ENCODE data around the gene DPH1. TPM values are rescaled to one million over a fixed set of nuclear protein-coding genes. Genes with fewer than 3 reads are reported as not detected.
"Not testable (repeated sequence)": the region's sequence is repeated elsewhere in the genome, so short reads cannot be mapped to it uniquely, and the experiment has no call there.

DPH1 gene
- total RNA-seq: 36.6 and 38.5 TPM in 2 replicates

DNA sequence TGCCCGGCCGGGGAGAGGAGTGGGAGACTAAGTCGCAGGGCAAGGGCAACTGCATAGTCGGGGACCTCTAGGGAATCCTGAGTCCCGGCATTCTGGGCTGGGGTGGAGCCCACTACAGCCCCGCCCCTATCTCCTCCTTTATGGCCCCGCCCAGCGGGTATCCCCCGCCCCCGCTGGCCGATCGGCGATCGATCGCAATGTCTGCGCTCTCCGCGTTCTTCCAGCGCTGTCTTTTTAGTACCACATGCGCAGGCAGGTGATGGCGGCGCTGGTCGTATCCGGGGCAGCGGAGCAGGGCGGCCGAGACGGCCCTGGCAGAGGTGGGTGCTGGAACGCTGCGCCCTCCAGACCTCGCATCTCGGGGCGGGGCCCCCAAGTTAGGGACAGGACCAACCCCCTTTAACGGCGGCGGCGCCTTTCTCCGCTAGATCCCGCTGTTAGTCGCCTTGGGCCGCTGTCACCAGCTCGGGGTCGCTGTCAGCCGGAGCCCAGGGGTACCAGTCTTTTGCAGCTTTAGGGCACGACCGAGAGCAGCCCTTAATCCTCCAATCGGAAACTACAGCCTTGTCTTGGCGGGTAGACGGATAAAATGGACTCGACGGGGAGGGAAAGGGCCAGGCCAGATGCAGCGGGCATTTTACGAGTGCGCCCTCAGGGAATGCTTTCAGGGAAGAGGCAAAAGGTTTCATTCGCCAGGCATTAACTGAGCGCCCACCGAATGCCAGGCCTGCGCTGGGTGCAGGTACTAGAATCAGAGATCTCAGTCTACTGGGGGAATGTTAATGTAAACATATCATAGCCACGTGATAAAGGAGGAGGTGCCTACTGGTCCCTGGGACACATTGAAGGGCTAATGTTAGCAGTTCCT, at the start of gene DPH1:
Gene DPH1, plus strand, starts transcription at position 243 of the 868 bp plus-strand sequence. Its CDS starts 17 bp downstream, at position 260.
- intact Hi-C loops (cut with micrococcal nuclease): loop anchor here (1.0 kb wide), 4 partner anchors 12 to 346 kb away; partner anchors contain the start of genes OVCA2 and PRPF8

DNA sequence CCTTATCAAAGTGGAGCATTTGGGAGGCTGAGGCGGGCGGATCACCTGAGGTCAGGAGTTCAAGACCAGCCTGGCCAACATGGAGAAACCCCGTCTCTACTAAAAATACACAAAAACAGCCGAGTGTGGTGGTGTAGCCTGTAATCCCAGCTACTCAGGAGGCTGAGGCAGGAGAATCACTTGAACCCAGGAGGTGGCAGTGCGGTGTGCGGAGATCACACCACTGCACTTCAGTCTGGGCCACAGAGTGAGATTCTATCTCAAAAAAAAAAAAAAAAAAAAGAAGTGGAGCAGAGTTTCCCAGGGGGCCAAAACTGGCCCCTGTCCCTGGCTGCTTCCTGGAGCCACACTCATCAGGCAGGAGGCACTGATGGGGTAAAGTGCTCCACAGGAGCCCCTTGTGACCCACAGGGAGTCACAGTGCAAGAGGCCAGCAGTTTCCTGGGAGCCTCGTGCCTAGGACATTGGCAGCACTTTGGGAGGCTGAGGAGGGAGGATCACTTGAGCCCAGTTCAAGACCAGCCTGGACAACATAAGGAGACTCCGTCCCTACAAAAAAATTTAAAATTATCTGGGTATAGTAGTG, 49.2 kb upstream of the DPH1 start:
- intact Hi-C loops (cut with micrococcal nuclease): no loop called here

DNA sequence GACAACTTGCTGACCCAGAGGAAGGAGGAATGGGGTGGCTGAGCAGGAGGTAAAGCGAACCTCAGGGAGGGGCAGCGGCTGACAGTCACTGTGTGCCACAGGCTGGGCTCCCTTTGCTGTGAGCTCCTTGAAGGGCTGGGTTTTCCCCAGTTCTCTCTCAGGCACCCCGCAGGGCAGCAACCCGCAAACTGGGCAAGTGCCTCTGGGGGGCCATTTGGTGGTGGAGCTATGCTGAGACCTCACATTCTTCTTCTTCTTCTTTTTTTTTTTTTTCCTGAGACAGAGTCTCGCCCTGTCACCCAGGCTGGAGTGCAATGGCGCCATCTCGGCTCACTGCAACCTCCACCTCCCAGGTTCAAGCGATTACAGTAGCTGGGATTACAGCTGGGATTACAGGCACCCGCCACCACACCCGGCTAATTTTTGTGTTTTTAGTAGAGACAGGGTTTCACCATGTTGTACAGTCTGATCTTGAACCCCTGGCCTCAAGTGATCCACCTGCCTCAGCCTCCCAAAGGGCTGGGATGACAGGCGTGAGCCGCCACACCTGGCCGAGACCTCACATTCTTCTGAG, 47.1 kb upstream of the DPH1 start:
- intact Hi-C loops (cut with micrococcal nuclease): not testable (repeated sequence)

DNA sequence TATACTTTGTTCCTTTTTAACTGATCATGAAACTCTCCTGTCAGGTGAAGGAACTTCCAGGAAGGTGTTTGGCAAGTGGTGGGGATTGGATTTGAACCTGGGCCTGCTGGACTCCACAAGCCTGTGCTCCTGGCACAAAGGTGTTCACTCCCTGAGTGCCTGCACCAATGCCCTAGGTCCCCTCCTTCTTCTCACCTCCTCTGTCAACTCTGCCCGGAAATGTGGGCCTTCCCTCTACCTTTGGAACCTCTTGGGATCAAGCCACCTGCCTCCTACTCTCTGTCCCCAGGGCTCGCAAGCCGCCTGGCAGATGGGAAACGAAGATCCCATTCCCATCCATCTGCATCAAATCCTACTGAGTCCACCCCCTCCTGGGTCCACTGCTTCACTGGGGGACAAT, 44.9 kb upstream of the DPH1 start:
- intact Hi-C loops (cut with micrococcal nuclease): no loop called here

DNA sequence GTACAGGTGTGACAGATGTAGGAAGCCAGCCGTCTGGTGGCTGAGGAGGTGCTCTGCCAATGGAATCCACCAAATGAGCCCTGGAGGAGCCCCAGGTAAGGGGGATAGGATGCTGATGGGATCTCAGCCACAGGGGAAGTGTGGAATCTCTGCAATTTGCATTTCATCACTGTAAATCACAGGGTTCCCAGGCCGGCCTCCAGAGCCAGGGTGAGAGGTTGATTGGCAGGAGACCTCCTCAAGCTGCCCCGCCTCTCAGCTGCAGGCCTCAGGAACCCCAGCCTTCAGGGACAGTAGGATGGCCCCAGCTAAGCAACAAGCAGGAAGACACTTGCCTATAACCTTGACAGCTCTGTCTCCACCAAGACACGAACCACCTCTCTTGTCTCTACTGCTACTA, 44.3 kb upstream of the DPH1 start:
- intact Hi-C loops (cut with micrococcal nuclease): no loop called here

DNA sequence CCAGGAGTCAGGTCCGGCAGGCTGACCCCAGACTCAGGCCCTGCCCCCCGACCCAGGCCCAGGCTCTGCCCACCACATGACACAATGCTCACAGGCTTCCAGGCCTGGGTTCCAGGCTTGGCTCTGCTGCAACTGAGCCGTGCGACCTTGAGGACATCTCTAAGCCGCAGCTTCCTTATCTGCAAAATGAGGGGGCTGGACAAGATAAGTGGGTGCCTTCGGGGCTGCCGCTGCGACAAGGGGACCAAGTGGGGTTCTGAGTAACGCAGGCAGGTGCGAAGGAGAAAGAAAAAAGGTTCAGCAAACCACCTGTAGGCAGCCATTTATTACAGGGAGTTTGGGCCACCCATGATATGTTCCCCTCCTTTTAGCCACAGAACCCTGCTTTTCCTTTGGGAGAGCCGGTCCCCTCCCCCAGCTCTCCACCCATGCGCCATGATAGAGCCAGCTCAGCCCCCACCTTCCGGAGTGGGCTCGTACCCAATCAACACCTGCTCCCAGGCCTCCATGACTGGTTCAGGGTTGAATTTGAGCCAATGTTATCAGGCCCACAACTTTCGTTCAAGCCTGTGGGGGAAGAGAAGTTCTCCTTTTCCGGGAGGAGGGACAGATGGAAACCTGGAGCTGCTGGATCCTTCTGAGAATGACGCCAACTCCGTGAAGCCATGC, 43.0 kb upstream of the DPH1 start:
- intact Hi-C loops (cut with micrococcal nuclease): no loop called here

DNA sequence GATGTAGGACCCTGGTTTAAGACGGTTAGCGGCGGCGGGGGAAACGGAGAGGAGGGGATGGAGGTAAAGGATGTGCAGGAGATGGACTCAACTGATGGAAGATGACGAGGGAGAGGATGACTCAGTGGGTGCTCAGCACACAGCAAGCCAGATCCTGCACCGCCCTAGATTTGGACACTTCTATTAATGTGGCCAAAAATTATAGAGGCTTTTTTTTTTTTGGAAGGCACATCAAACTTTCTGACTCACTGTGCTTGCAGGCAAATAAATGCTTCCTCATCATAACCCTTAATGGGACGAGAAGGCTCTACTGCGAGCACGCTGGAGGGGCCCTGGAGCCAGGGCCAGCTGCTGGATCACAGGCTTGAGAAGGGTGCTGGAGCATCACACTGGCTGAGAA, 40.8 kb upstream of the DPH1 start:
- intact Hi-C loops (cut with micrococcal nuclease): no loop called here

DNA sequence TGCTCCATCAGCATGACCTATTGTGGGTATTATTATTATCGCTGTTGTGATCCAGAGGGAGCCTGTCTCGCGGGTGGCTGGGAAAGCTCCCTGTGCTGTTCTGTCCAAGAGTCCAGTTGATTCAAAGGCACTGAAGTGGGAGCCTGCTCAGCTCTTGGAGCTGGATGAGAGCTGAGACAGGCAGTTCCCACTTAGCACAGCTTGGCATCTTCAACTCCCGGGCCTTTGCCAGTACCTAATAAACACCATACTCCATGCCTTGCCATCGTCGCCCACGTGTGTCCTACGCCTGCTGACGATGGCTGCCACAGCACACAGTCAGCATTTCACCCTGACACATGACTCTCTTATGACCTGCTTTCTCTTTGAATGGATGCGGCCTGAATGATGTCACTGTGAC, 37.4 kb upstream of the DPH1 start:
- intact Hi-C loops (cut with micrococcal nuclease): no loop called here

DNA sequence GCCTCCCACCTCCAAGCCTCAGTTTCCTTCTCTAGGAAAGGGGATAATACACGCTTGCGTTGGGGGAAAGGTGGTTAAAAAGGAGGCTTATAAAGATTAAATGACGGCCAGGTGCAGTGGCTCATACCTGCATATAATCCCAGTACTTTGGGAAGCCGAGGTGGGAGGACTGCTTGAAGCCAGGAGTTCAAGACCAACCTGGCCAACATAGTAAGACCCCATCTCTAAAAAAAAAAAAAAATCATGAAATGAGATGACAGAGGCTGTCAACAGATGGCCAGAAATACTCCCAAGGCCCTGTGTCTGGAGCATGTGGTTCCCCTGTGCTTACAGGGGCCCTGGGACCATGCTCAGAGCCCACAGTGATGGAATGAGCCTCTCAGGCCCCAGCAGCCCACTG, 35.2 kb upstream of the DPH1 start:
- intact Hi-C loops (cut with micrococcal nuclease): no loop called here

DNA sequence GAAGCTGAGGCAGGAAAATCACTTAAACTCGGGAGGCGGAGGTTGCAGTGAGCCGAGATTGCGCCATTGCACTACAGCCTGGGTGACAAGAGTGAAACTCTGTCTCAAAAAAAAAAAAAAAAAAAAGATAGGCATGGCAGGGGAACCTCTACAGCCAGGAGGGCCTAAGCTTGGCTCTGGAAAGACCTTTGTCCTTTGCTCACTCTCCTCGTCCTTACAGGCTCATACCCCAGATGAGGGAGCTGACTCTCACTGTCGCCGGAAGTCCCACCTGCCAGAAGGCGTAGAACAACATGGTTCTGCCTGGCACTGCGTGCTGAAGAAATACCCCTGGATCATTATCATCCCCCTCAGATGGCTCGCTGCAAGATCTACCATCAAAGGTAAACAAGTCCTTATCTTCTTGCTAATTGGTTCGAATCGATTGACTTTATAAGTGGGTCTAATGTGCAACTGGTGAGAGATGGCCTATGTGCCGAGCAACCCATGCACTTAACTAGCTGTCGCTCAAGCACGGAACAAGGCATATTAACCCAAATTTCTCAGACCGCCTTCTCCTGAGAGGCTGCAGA, 34.5 kb upstream of the DPH1 start:
- intact Hi-C loops (cut with micrococcal nuclease): no loop called here

DNA sequence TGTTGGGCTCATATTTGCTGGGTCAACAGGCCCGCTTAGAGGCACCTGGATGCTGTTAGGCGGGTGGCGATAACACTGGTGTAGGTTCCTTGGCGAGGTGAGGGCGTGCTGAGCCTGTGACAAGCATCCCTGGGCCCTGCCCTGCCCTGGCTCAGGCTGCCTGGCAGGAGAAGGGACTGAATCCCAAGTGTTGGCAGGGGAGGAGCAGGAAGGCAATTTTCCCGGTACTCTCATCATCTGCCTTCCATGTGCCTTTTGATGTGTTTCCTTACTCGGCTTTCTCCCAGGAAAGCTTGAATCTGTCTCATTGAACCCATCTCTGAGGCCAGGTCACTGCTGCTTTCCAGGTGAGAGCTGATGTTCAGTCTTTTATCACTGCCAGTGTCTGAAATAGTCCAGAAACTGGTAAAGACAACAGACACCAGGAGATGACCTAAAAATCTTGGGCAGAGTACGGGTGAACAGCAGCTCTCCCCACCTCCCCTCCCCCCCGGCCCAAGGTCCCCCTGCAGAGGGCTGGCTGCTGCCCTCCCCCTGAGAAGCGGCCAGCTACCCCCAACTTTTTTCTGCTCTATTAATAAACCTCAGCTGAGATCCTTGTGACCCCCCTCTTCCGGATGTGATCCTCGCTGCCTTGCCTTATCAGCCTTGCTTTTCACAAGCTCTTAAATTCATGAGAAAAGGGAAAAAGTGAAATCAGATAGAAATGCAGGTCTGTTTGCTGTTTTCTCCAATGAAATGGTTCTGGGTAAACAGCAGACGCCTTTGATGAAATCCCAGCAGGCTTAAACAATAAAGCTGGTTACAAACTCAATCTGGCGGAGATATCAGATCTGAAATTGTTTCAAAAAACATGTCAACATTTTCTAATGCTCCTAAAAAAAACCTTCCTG, 33.8 kb upstream of the DPH1 start:
- intact Hi-C loops (cut with micrococcal nuclease): no loop called here

DNA sequence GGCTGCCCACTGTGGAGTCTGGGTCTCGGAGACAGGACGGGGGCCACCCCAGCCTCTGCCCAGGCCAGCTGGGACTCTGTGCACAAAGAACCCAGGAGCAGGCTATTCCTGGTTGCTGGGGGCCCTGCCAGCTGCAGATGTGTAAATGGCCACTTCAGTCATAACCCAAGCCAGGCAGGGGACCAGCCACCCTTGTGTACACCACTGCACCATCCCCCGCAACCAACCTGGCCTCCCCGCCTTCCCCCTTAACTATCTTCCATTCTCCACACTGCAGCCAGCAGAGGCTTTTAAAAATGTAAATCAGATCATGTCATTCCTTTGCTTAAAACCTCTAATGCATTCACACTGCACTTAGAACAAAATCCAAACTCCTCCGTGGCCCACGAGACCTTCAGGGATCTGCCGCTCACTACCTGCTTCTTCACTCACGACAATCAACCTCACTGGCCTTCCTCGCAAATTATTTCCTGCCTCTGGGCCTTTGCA, 33.1 kb upstream of the DPH1 start:
- intact Hi-C loops (cut with micrococcal nuclease): no loop called here

DNA sequence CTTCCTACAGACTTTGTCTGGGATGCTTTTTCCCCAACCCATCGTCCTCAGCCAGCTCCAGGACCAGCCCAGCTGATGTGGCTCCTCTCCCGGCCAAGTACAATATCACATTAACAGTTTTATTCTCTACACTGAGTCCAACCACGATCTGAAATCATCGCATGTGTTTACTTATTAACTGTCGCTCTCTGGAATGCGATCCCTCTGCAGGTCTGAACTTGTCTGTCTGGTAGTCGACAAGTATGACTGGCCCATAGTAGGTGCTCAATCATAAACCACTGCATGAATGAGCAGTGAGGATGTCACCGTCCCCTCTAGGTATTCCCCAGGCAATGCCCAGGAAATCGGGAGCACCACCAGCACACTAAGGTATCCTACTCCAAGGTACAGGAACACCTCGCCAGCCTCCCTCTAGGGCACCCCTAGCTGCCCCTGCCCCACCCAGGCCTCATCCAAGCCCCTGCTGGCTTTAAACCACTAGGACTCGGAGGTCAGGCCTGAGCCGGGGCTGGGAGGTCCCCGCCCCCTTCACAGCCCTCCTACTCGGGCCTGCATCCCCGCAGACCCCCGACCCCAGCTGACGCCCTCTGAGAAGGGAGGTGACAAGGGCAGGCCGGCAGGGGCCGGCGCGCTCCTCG, 32.5 kb upstream of the DPH1 start:
- intact Hi-C loops (cut with micrococcal nuclease): no loop called here

DNA sequence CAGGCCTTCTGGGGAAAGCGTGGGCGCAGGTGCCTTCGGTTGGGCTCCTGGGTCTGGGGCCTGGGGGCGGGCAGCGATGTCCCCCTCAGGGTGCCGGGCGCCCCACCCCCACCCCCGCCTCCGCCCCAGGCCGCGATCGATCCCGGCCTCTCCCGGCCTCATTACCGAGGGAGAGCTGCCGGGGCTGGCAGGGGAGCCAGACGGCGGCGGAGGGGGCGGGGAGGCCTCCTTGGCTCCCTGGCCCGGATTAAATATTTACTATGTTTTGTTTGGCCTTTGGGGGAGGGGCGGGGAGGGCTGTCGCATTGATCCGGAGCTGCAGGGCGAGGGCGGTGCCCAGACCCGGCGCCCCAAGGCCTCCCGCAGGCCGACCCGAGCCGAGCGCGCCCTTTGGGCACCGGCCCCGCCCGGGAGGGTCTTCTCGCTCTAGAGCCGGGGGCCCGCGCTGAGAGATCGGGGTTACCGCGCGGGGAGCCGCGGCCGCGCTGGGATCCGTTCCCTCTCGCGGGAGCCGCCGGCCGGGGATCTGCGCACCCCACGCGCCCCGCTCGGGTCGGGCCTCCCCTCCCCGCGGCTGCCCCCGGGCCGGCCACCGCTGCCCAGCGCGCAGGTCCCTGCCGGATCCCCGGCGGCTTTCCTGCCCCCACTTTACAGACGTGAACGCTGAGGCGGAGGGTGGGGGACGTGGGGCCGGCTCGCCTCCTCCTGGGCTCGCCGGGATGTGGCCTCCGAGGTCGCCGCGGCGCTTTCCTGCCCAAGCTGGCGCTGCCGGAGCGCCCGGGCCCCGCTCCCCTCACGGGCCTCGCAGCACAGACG, 31.8 kb upstream of the DPH1 start:
- intact Hi-C loops (cut with micrococcal nuclease): no loop called here

DNA sequence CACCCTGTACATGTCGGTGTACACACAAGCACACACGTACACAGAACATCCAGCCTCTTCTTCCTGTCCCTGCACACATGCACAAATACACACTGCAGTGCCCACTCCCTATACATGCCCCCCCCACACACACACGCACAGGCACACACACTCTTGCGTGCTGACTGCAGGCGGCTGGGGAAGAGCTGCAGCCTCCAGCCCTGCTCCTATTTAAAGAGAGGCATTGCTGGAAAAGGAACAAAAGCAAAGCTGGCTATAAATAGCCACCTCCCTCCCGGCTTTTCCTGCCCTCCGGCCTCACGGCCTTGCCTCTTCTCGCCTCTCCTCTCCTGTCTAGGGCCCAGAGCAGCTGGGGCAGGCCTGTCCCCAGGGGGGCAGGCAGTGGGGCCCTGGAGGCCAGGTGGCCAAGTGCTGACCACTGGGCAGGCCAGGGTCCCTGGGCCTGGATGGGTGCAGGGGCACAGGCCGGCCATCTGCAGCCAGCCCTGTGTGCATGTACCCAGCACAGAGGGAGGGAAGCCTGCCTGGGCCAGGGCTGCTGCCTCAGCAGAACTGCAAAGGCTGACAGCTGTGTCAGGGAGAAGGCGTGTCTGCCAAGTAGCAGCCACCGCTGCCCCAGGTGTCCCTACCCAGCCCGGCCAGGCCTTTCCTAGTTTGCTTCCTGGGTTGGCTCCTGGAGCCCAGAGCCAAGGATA, 30.2 kb upstream of the DPH1 start:
- intact Hi-C loops (cut with micrococcal nuclease): no loop called here

DNA sequence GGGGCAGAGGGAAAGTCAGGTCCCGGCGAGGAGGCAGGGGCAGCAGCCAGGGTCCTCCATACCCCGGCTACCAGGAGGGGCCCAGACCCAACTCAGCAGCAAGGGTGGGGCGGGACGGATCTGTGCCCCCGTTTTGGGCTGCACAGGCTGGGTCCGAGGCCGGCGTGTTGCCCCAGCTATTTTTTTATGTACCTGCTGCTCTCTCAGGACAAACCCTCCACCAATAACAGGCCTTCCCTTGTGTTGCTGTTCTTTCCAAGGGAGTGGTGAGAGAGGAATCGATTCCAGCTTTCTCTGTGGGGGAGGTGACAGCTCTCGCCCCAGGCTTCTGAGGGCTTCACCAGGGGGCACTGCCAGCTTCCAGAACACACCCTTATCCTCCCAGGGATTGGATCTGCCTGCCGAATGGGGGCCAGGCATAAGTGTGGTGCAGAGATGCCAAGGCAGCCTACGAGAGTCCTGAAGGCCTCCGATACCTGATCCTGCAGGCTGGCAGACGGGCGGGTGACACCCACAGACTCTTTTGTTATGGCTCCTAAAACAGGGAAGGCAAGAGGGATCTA, 27.1 kb upstream of the DPH1 start:
- intact Hi-C loops (cut with micrococcal nuclease): no loop called here

DNA sequence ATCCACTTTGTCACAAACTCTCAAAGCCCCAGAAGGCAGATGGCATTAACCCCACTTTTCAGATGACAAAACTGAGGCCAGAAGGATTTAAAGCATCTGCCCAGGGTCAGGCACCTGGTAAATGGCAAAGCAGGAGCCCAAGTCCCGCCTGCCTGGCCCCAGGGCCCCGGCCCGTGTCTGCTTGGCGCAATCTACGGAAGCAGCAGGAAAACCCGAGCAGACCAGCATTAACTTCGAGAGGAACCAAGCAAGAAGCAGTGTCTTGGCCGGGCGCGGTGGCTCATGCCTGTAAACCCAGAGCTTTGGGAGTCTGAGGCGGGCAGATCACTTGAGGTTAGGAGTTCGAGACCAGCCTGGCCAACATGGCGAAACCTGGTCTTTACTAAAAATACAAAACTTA, 26.4 kb upstream of the DPH1 start:
- intact Hi-C loops (cut with micrococcal nuclease): no loop called here

DNA sequence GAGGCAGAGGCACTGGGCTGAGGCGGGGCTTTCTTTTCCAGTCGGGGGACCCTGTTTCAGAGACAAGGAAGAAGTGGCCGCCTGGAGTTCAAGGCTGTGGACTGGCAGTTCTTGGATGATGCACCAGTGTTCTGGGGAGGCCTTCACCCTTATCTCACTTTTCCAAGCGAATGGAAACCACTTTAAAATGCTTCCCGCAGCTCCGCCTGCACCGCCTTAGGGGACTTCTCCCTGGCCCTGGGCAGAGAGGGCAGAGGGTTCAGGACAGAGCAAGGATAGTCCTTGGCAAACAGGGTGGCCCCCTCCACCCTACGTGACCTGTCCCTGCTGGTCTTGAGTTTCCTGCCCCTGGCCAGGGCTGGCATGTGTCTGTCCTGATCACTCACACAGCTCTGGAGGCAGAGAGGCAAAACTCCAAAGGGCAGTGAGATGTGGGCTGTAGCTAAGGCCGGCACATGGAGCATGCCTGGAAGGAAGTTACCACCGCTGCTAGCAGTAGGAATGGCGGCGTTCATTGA, 25.5 kb upstream of the DPH1 start:
- intact Hi-C loops (cut with micrococcal nuclease): no loop called here
